ENCODE results near the gene MATCAP1. TPM values are rescaled to one million over a fixed set of nuclear protein-coding genes. Genes with fewer than 3 reads are reported as not detected.

The MATCAP1 gene
- total RNA-seq, 1 experiment from 2014 or later: 7.0 TPM

DNA sequence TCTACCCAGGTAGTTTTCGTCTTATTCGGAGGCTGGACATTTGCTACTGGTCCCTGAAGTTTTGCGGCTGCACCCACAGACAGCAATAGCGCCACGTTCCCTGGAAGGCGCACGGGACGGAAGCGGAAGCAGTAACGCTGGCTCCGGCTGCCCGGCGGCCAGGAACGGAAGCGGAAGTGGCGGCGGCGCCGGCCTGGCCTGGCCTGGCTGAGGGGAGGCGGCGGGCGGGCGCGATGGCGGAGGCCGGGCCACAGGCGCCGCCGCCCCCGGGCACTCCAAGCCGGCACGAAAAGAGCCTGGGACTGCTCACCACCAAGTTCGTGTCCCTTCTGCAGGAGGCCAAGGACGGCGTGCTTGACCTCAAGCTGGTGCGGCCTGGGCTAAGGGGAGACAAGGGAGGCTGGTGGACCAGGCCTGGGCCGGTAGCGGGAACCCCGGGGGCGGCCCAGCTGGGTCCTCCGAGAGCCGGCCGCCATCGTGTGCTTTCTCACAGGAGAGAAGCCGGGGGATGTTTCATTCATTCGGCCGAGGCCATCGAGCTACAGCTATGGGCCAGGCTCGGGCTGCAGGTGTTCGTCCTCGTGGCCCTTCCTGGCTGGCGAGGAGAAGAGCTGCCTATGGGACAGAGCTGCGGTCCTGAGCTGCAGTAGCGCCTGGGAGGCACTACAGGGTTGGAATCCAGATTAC lies 8.4 kb upstream of the MATCAP1 start, which contains the start of gene E2F4:
Gene E2F4, plus strand, starts transcription at position 161 of the 687 bp plus-strand sequence. Its CDS starts 73 bp downstream, at position 234.
- peak; percentile 82 for DNase-seq (ENCODE audit: low read depth)

DNA sequence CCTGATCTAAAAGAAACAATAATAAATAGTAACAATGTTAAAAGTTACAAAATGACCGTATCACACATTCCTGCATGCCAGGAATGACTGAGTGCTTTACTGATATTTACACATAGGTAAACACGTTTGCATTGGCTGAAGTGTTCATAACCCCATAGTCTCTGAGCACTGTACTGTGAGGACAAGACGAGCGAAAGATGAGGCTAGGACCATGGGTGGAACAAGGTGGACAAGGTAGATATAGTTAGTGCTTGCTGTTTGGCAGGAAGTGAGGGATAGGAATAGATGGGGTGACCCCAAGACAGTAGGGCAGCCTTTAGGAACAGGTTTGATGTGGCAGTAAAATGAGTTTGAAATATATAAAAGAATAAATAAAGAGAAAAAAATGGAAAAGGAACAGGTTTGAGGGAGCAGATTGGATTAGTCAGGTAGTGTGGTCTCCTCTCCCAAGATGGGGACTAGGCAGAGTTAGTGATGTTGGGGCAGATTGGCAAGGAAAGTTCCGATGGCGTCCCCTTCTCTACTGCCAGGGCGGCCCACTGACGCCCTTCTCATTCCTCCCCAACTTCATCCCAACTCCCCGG lies 7.7 kb upstream of the MATCAP1 start:
- DNase-seq (ENCODE audit: low read depth): no peak

DNA sequence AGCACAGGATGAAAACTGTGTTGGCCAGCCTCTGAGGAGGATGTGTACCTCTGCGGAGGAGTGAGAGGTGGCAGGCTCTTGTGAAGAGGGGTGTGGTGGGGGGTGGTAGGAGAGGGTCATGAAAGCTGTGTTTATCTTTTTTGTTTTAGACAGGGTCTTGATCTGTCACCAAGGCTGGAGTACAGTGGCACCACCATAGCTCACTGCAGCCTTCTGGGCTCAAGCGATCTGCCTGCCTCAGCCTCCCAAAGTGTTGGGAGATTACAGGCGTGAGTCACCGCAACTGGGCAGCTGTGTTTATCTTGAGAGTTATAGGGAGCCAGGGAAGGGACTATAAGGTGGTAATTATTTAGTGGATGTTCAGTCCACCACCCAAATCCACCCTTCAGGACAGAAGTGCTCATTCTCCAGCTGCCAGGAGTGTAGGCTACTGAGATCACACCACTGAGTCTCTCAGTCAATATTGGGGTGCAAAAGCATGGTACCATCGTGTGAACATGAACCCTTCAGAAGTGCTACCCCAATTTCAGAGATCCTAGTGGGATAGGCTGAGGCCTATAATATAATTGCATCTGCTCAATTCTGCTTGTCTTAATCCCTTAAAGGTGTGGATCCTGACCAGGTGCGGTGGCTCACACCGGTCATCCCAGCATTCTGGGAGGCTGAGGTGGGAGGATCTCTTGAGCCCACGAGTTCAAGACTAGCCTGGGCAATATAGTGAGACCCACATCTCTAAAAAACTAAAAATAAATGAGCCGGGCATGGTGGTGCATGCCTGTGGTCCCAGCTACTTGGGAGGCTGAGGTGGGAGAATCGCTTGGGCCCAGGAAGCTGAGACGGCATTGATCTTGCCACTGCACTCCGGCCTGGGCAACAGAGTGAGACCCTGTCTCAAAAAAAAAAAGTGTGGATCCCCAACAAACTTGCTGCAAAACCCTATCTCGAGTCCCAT lies 7.0 kb upstream of the MATCAP1 start:
- DNase-seq (ENCODE audit: low read depth): no peak

DNA sequence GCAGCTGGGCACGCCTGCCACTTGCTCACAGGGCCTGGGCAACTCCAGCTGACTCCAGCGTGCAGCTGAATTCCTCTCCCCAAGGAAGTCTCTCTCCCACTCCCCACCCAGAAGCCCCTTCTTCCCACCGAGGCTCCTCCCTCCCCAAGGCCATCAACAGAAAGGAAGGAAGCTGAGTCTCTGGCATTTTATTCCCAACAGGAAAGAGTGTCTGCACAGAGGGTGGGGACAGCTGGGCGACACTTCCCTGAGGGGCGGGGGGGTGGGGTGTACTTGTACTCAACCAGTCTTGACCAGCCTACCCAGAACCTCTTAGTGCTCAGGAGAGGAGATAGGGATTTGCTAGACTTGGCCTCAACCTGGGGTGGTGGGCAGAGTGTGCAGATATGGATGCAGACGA lies 6.3 kb upstream of the MATCAP1 start, which contains the start of gene EXOC3L1:
Gene EXOC3L1, minus strand, starts transcription at position 96 of the 400 bp plus-strand sequence. CDS start 460 bp downstream, outside the sequence.
- no peak for DNase-seq (ENCODE audit: low read depth)

DNA sequence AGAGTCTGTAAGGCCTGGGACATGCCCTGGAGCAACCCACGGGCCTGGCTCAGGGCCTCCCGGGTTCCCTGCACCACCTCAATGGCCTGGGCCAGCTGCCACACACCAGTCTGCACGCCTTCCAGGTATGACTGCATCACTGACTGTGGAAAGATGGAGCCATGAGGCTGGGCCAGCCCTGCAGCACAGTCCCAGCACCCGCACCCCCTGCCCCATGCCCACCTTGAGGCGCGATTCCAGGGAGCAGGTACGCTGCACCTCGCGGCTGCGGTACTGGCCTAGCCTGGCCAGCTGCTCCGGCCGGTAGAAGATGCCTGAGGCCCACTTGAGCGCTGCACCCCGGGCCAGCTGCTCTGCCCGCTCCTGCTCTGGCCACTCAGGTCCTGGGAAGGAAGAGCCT lies 5.0 kb upstream of the MATCAP1 start:
- DNase-seq (ENCODE audit: low read depth): no peak

DNA sequence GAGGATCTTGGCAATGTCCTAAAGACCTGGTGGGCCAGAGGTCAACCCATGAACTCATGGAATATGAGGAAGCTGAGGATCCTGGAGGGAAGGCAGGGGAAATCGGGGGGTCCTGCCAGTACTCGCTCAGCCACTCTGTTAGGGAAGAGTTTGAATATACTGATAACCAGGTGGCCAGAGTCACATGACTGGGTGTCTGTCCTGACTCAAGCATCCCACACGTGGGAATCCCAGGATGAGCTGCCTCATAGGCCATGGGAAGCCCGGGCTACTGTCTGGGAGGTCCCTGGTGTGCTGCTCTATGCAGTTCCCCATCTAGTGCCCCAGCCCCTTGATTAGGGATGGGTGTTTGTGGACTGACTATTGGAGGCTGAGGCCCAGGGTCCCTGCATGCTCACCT lies 4.6 kb upstream of the MATCAP1 start:
- no peak for DNase-seq (ENCODE audit: low read depth)

DNA sequence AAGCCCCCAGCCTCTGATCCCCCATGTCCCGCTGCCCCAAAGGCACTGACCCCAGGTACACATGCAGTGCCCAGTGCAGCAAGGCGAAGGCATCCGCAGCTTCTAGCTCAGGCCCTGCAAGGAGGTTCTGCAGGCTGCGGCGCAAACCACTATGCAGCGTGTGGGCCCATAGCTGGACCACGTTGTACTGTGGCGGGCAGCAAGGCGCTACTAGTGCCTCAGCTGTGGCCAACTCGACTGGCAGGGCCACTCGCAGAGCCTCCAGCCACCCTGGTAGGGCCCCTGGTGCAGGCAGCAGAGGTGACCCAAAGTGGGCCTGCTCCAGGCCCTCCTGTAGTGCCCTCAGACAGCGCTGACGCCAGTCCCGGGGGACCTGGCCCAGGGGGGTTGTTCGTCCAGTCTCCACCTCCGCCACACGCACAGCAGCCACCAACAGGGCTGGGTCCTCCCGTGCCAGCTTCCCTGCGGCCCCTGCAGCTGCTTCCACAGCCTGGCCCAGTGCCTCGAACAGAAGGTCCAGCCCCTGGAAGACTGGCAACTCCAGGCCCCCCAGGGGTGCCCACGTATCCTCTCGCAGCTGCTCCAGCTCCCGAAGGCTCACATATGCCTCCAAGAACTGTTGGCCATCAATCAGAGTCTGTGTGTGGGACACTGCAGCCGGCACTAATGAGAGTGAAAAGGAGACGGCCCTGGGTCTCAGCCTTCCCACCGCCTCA lies 3.6 kb upstream of the MATCAP1 start:
- no peak for DNase-seq (ENCODE audit: low read depth)

DNA sequence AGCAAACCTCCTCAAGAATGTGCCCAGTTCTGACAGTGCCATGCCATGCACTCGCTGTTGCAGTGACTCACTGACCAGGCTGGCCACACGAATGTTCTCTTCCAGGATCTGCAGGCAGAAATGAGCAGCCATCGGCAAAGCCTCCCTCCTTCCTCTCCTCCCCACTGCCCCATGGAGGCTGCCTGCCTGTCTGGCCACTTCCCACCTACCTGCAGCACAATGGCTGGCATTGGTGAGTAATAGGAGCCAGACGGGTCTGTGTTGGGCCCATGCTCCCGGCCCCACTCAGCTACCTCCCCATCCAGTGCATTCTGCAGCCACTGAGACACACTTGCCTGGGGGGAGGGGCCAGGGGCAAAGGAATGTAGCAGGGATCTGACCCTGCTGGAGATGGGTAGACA lies 2.8 kb upstream of the MATCAP1 start:
- peak; percentile 79 for DNase-seq (ENCODE audit: low read depth)

DNA sequence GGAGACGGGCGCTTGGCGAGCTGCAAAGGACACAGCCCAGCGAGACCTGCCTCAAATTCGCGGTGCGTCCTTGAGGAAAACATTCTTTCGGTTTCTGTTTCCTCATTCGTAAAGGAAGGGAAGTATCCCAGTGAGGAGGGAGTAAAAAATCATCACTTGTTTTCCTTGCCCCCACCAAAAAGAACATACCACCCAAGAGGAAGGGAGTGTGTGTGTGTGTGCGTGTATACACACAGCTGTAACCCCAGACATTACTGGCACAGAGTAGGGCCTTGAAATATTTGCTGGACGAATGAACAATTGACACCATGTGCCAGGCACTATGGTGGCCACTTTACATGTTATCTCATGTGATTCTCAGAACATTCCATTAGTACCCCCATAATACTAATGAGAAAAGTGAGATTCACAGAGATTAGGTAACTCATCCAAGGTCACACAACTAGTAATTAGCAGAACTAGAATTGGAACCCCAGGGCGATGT lies 1.9 kb upstream of the MATCAP1 start:
- DNase-seq (ENCODE audit: low read depth): no peak

DNA sequence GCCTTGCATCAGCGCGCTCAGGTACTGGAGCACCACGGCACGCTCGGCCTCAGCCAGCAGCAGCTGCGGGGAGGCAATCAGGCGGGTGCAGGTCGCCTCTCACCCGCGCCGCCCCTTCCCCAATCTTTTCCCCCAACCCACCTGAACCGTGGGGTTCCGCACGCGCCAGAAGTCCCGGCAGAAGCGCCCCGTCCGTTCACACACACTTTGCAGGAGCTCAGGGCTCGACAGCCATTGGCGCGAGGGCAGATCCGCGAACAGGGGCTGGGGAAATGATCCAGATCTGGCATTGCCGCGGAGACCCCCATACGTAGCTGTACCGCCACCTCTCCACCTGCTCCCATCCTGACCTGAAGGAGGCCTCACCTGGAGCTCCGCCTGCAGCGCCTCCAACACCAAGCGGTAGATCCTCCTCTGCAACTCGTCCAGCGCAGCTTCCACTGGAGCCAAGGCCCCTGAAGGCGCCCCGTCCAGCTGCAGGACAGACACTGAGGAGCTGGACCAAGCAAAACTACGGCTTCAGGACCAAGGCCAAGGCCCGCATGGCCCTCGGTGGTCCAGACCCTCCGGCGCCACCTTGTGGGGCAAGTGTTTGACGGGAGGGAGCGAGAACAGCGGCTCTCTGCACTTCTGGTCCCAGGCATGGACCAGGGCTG lies 1.4 kb upstream of the MATCAP1 start:
- DNase-seq (ENCODE audit: low read depth): peak; percentile 88

DNA sequence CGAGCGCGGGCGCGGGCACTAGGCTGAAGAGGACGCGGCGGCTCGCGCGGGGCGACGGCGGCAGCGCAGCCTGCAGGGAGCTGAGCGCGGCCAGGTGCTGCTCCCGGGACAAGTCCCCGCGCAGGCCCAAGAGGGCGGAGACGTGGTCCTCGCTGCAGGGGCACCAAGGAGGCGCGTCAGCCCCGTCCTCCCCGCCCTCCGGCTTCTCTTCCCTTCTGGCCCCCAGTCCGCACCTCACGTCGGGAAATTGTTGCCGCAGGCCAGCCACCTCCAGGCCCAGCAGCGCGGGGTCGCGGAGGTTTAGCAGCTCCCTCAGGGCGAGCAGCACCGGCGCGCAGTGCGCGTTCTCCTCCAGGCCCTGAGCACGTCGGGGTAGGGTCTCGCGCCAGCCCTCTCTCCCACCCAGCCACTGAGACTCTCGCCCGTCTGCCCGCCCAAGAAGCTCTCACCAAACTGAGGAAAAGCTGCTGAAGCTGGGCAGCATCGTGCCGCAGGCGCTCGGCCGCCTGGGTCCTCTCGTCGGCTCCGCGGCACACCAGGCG lies 761 bp upstream of the MATCAP1 start:
- no peak for DNase-seq (ENCODE audit: low read depth)

DNA sequence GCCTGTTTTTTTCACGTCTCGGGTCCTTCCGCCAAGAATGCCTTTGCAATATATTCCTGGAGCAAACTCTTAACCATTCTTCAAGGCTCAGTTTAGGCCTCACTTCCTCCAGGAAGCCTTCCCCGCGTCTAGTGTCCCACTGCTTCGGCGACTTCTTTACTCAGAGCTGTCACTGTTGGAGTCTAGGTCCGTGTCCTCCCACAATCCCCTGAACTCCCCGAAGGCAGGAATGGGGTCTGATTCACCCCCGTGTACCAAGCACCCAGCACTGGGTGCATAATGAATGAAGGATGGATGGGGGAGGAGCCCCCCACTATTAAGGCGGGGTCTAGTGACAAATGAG lies 508 bp downstream of the MATCAP1 start:
- DNase-seq (ENCODE audit: low read depth): no peak

DNA sequence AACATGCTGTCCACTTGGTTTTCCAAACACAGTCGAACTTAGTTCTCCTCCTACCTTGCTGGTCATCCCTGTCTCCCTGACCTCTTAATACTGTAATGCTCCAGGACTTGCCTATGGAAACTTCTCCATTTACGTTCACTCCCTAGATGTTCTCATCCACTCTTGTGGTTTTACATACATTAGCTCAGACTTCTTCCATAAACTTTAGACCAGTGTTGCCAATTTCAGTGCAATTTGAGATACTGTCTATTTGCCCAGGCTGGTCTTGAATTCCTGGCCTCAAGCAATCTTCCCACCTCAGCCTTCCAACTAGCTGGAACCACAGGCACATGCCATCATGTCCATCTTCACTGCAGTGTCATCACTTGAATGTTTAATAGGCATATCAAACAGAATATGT lies 1.5 kb downstream of the MATCAP1 start:
- no peak for DNase-seq (ENCODE audit: low read depth)

DNA sequence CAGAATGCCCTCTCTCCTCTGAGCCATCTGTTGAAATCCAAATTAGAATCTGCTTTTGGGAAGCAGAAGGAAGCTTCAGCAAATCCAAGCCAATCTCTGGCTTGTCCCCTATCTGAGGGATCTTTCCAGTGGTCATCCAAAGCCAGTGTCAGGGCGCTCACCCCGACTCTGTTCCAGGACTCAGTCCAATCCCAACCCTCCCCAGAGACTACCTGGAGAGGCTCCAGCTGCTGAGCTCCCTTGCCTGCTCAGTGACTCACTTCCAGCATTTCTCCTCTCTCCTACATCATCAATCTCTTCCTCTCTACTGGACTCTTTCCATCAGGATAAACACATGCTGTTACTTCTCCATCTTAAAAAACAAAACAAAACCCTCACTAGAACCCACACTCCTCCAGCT lies 2.4 kb downstream of the MATCAP1 start:
- peak; percentile 68 for DNase-seq (ENCODE audit: low read depth)

DNA sequence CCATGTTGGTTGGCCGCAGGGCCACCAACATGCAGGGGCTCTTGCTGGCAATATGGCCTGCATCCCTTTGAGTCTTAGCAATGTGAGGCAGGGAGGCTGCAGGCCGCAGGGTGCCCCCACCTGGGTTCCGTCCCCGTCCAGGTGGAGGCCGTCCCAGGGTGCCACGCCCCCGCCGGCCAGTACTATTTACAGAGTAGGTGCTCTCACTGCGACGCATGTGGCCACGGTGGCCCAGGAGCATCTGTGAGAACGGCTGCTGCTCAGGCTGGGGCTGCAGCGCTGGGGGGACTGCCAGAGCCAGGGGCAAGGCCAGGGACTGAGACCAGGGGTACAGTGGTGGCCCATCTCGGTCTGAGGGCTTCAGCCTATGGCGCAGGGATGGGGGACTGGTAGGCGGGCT lies 3.6 kb downstream of the MATCAP1 start:
- DNase-seq (ENCODE audit: low read depth): no peak

DNA sequence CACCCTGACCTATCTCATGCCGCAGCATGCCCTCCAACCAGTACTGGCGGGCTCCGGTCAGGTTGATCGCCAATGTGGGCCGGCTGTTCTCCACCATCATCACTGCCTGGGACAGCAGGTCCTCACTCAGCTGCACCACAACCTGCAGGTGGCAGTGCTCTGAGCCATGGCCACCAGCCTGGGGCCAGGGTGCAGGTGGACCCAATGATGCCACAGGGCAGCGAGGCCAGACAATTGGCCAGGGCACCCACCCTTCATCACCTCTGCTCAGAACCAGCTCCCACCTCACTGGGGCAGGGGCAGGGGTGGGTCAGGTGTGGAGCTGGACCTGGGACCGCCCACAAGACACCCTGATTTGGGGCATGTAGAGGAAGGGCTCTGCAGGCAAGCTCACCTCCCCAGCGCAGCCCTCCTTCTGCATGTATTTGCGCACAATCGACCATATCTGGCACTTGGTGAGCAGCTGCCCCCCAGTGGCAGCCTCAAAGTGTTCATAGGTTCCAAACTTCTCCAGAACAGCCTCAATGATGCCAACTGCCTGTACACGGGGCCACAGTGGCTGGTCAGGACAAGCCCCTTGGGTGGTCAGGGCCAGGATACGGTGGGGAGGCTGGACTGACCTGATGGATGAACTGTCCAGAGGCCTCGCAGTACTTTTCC lies 4.2 kb downstream of the MATCAP1 start:
- DNase-seq (ENCODE audit: low read depth): no peak

DNA sequence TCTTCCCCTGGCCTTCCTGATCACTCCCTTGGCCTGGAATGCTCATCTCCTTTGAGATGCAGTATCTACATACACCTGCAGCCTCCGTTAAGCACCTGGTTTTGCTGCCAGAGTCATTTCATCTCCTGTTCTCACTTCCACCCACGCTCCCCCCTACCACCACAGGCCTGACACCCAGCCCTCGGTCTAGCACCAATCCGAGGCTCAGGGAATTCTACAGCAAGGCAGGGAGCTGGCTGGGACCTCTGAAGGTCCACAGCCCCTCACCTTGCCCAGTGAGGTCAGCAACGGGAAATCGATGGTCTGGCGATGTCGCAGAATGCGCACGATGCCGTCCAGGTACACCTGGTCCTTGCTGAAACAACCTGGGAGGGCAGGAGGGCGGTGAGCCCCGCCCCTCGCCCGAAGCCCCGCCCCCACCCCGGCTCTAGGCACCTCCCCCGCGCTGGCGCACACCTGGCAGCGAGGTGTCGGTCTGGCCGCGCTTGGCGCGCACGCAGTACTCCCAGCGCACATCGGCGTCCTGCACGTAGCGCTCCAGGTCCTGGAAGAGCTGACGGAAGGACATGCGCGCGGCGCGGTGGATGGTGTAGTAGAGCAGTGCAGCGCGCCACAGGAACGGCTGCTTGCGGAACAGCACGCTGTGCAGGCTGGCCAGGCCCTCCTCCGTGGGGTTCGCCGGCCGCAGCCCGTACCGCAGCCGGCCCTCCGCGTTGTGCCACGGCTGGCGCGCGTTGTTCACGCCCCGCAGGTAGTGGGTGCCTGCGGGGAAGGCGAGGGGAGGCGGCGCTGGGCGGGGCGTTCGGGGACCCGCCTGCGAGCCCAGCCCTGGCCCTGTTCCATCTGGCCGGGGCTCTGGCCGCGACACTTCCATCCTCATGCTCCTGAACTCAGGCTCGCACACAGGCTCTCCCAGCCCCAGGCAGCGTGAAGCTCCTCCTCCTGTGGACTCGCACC lies 5.7 kb downstream of the MATCAP1 start:
- no peak for DNase-seq (ENCODE audit: low read depth)

DNA sequence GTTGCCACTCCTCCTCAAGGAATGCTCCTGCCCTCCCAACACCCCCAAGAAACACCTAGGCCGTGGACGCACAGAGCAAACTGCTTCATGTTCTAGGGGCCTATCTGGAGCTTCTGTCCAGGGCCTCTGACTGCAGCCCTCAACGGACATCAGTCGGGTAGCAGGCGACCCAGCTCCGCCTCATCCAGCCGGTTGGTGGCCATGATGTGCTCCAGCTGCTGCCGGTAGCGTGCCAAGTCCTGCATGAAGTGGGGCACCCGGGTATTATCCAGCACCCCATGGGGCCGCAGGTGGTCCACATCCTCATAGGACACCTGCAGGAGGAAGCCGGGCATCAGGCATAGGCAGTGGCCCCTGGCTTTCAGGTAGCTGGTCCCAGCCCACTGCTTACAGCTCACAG lies 7.1 kb downstream of the MATCAP1 start:
- DNase-seq (ENCODE audit: low read depth): no peak

All from HT1080 (cell line).